GM19023 (cell line): ENCODE measurements around the gene HBQ1.
"Not testable (repeated sequence)": the region's sequence is repeated elsewhere in the genome, so short reads cannot be mapped to it uniquely, and the experiment has no call there.

Experiments used
- ATAC-seq: cut with Tn5 transposase; IDR thresholded peaks from one replicate; pipeline ENCODE4 v1.9.1; 2021; ENCODE audit warnings: mild to moderate bottlenecking, moderate library complexity; ENCODE audit not compliant: unreplicated experiment

HBQ1 gene

GRCh38 chr16:180101-180675 lies at the start of gene HBQ1:
TSS of gene HBQ1 (plus strand) at chr16:180459. CDS start at chr16:180487, 28 bp downstream.
- ATAC-seq = no peak

DNA sequence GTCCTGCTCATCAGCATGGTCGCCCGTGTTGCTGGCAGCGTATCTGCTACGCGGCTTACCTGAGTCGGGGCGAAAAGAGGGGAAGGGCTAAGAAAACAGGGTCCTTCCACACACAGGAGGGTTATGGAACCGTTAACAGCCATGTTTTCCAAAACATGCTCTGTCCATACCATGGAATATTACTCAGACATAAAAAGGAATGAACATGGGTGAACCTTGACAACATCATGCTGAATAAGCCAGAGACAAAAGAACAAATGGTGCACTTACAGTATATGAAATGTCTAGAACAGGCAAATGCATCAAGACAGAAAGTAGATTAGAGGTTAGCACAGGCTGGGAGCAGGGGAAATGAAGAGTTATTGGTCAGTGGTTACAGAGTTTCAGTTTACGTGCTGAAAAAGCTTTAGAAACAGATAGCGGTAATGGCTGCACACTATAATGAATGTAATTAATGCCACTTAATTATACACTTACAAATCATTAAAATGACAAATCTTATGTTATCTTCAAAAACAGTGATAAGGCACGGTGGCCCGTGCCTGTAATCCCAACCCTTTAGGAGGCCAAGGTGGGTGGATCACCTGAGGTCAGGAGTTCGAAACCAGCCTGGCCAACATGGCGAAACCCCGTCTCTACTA lies 49.6 kb upstream of the HBQ1 start:
- no peak for ATAC-seq

GRCh38 chr16:132120-132519 lies 48.1 kb upstream of the HBQ1 start:
- no peak for ATAC-seq

GRCh38 chr16:133716-134115 lies 46.5 kb upstream of the HBQ1 start:
- ATAC-seq = no peak

- ATAC-seq = no peak
These were observed 42.2 kb upstream of the HBQ1 start for GRCh38 chr16:138049-138417.

- no peak for ATAC-seq
These were observed 39.9 kb upstream of the HBQ1 start for GRCh38 chr16:140175-140857.

GRCh38 chr16:142405-142967 lies 37.8 kb upstream of the HBQ1 start:
- no peak for ATAC-seq

DNA sequence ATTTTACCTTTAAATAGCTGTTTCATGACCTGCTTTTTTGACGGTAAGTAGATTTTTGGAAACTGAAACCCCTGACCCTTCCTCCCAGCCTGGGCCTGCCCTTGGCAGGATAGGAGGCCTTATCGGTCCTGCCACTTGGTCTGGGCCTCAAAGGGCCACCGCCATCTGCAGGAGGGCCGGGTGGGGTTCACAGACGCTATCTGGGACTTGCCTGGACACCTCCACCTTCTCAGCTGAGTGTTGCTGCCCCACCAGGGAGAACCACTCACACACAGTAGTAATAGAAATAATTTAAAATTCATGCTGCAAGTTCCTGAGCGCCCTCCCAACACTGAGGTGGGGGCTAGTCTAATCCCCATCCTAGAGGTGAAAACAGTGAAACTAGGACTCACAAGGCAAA lies 37.2 kb upstream of the HBQ1 start:
- ATAC-seq = no peak

DNA sequence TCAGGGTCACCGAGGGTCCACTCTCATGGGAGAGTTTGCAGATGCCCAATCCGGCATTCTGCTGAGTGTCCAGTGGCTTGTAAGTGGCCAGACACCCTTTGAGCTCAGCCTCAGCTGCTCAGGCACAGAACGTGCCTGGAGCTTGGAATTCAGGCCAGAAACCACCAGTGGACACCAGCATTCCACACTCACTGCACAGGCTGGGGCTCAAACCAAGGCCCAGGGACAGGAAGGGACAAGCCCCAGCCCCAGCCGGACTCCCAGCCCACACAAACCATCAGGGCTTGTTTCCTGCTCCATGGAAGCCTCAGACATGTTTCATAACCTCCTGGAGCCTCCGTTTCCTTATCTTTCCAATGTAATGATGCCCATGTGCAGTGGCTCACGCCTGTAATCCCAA lies 36.8 kb upstream of the HBQ1 start:
- ATAC-seq = no peak

DNA sequence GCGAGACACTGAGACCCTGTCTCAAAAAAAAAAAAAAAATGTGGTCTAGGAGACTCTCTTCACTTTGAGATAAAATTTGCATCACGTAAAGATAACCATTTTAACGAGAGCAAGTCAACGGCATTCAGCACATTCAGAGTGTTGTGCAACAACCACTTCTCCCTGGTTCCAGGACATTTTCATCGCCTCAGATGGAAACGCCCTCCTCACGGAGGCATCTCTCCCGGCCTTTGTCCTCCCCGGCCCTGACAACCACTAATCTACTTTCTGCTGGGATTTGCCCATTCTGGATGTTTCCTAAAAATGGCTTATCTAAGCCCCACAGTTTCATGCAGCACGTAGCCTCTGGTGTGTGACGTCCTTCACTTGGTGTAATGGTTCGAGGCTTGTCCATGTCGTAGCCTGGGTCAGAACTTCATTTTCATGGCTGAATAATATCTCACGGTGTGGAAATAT lies 35.4 kb upstream of the HBQ1 start:
- no peak for ATAC-seq

GRCh38 chr16:146646-147045 lies 33.6 kb upstream of the HBQ1 start:
- no peak for ATAC-seq

GRCh38 chr16:149024-149660 lies 31.1 kb upstream of the HBQ1 start:
- no peak for ATAC-seq

- no peak for ATAC-seq
These were observed 27.8 kb upstream of the HBQ1 start, which contains the start of gene HBZ for GRCh38 chr16:152141-153128. TSS of gene HBZ (plus strand) at chr16:152644. CDS start at chr16:152910, 266 bp downstream.

DNA sequence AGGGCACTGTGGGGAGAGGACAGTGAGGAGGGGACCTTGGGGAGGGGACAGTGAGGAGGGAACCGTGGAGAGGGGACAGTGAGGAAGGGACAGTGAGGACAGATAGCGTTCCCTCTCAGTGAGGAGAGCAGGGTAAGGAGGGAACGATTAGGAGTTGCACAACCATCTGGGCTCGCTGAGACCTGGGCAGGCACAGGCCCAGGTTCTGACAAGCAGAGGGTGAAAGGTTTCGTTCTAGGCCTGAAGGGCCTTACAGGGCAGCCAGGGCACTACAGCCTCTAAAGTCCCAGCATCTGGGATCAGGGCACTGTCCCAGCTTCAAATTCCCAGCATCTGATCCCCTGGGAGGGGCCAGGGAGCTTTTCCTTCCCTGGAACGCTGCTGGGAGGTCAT lies 27.1 kb upstream of the HBQ1 start:
- not testable (repeated sequence) for ATAC-seq

- ATAC-seq = not testable (repeated sequence)
These were observed 26.6 kb upstream of the HBQ1 start for GRCh38 chr16:153550-154216.

- ATAC-seq = no peak
These were observed 25.8 kb upstream of the HBQ1 start for GRCh38 chr16:154217-155030.

DNA sequence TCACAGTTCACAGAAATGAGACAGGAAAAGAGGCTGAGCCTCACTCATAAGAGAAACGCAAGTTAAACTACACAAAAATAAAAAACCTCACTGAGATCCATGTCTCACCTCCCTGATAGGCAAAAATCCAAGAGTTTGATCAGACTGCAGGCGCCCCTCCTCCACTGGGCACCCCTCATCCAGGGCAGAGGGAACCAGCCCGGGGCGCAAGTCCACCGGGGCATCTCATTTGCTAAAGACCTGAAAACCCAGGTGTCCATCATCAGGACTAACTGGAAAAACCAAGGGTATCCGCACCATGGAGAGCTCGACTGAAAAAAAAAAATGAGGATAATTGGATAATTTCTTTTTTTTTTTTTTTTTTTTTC lies 25.2 kb upstream of the HBQ1 start:
- no peak for ATAC-seq

DNA sequence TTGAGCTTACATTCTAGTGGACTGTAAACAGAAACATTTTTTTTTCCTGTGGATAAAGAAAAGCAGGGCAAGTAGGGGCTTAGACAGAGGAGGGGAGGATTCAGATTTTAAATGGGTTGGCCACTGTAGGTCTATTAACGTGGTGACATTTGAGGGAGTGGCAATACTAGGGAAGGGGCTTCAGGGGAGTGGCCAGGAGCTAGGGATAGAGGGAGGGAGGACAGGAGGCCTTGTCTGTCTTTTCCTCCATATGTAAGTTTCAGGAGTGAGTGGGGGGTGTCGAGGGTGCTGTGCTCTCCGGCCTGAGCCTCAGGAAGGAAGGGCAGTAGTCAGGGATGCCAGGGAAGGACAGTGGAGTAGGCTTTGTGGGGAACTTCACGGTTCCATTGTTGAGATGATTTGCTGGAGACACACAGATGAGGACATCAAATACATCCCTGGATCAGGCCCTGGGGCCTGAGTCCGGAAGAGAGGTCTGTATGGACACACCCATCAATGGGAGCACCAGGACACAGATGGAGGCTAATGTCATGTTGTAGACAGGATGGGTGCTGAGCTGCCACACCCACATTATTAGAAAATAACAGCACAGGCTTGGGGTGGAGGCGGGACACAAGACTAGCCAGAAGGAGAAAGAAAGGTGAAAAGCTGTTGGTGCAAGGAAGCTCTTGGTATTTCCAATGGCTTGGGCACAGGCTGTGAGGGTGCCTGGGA lies 21.0 kb upstream of the HBQ1 start:
- no peak for ATAC-seq
